22Rv1 (cell line): ENCODE results near the gene CDA.

Experiments
- ZFX ChIP-seq: fragments of 450-650 bp; IDR thresholded peaks from 2 replicates; pipeline ENCODE4 v1.6.1; 2017; ENCODE audit warnings: antibody characterized with exemption, borderline replicate concordance
- TF ChIP-seq, protein P1 (sequence below): fragments of 450-650 bp; IDR thresholded peaks from 2 replicates; pipeline ENCODE4 v1.5.1; 2017; ENCODE audit warnings: mild to moderate bottlenecking

DNA sequence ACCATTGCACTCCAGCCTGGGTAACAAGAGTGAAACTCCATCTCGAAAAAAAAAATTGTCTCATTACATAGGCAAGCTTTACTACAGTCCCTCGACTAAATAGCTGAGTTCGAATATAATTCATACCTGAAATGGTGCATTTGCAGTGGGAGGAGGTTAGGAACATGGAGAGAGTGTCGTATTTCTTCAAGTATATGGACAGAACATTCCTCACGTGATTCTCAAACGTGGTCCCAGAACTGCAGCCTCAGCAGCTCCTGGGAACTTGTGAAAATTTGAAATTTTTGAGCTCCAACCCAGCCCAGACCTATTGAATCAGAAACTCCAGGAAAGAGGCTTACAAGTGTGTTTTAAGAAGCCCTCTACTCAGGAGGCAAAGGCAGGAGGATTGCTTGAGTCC lies 7.2 kb downstream of the CDA start:
- TF ChIP-seq, protein P1, sequence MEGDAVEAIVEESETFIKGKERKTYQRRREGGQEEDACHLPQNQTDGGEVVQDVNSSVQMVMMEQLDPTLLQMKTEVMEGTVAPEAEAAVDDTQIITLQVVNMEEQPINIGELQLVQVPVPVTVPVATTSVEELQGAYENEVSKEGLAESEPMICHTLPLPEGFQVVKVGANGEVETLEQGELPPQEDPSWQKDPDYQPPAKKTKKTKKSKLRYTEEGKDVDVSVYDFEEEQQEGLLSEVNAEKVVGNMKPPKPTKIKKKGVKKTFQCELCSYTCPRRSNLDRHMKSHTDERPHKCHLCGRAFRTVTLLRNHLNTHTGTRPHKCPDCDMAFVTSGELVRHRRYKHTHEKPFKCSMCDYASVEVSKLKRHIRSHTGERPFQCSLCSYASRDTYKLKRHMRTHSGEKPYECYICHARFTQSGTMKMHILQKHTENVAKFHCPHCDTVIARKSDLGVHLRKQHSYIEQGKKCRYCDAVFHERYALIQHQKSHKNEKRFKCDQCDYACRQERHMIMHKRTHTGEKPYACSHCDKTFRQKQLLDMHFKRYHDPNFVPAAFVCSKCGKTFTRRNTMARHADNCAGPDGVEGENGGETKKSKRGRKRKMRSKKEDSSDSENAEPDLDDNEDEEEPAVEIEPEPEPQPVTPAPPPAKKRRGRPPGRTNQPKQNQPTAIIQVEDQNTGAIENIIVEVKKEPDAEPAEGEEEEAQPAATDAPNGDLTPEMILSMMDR, result no peak
- no peak for TF ChIP-seq ZFX
